Adipocyte (in vitro differentiated cells): ENCODE data around the gene ARHGAP21.

Experiments used
- DNase-seq: peaks from one replicate; pipeline ENCODE4 v3.0.0-alpha.2; 2015; ENCODE audit warnings: low read depth
- H3K27me3 ChIP-seq: replicated peaks from 2 replicates; pipeline ENCODE4 v1.7.0; 2013; ENCODE audit warnings: mild to moderate bottlenecking, low read length, moderate library complexity; ENCODE audit not compliant: control insufficient read depth, insufficient read depth
- H3K36me3 ChIP-seq: 2 replicates; pipeline ENCODE4 v1.7.0; 2013; ENCODE audit warnings: low read length, mild to moderate bottlenecking, moderate library complexity; ENCODE audit not compliant: control insufficient read depth, insufficient read depth, severe bottlenecking
- H3K4me1 ChIP-seq: 2 replicates; pipeline ENCODE4 v1.7.0; 2013; ENCODE audit warnings: mild to moderate bottlenecking, low read length, moderate library complexity; ENCODE audit not compliant: control insufficient read depth, insufficient read depth
- H3K4me3 ChIP-seq: 2 replicates; pipeline ENCODE4 v1.7.0; 2013; ENCODE audit warnings: mild to moderate bottlenecking, low read length, moderate library complexity
- H3K9ac ChIP-seq: 2 replicates; pipeline ENCODE4 v1.7.0; 2013; ENCODE audit warnings: mild to moderate bottlenecking, low read length, moderate library complexity
- H3K9me3 ChIP-seq: 2 replicates; pipeline ENCODE4 v1.7.0; 2013; ENCODE audit warnings: mild to moderate bottlenecking, low read length, moderate library complexity; ENCODE audit not compliant: control insufficient read depth

Gene ARHGAP21

DNA sequence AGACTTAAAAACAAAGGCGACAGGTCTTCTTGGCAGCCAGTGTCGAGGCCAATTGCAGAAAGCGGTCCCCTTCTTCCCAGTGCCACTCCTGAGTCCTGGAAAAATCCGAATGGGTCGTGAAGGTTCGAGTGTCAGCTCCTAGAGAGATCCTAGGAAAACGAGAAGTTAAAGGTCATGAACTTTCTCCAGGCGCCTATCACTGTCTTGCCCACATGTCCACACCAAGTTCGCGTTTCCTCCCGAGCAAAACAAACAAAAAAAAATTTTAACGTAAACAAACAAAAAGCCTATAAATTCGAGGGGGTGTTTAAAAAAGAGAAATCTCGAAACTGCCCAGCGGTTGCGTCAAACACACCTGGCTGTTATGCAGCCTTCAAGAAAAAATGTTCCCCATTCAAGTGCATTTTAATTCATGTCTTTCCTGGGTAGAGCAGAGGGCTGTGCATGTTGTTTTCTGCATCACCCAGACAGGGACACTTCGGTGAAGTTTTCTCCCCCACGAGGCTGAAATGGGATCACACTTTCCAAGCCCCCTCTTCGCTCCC lies 1.5 kb downstream of the ARHGAP21 start:
- peak overlapping the region; percentile 90 for H3K4me3 ChIP-seq
- no peaks in the 10 kb centered on the region for H3K27me3 ChIP-seq
- H3K4me1 ChIP-seq, result peaks cover 41% of the 10 kb centered on the region
- no peak for DNase-seq
- H3K9ac ChIP-seq, result peak overlapping the region; percentile 96
- peaks cover 5% of the 10 kb centered on the region for H3K36me3 ChIP-seq
- no peaks in the 10 kb centered on the region for H3K9me3 ChIP-seq

DNA sequence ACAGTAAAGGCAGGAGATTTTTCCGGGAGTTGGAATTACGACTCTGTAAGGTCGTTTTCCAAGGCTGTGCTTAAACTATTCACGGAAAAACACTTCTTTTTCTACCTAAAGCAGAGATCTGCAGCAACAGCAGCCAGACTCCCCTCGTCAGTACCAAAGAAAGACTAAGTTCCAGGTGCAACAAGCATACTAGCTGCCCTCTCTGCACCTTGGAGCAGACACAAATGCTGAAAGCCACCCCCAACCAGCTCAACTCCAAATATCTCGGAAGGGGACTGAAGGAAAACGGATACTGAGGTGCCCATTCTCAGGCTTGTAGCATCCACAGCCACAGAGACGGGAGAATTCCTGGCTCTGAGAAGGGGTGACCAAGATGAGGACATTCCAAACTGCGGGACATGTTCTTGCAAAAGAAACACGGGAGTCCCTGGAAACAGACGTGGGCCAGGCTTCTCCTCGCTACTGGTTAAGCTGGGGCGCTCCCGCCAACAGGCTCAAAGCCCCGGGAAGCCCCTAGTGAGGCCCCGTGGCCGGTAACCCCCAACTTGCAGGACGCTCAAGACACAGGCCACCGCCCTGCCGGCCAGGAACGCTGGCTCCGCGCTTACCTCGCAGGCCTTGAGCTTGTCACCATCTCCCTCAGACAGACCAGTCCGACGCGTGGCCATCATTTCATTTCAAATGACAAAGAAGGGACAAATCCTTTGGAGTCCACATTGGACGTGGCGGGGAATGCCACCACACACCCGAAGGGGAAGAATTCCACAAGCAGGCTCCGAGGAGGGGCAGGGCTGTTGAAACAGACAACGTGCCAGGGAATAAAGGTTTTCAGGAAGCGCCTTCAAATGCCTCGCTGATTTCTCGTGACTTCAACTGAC lies 2.2 kb downstream of the ARHGAP21 start:
- Histone ChIP-seq H3K9me3 (no peaks in the 10 kb centered on the region), H3K36me3 (peaks cover 5% of the 10 kb centered on the region), H3K27me3 (no peaks in the 10 kb centered on the region), H3K4me3 (peak overlapping the region; percentile 90), H3K4me1 (peaks cover 48% of the 10 kb centered on the region), H3K9ac (peak overlapping the region; percentile 96)
- peak; percentile 58 for DNase-seq

DNA sequence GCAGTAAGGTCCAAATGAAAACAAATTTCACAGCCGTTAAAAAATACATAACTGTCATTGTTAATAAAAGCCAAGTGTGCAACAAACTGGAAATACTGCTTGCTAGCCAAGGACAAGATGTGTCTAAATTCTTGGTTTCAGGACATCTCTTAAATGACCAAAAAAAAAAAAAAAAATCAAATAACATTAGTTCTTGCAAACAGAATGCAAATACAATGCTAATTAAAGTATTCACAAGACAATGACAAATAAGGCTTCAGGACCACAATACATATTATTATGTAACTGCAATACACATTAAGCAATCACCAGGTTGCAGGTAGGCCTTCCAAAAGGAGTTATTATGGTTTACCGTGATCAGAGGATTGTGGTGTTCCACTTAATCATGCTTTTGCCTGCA lies 3.6 kb downstream of the ARHGAP21 start:
- H3K4me3 ChIP-seq, result peak overlapping the region; percentile 90

DNA sequence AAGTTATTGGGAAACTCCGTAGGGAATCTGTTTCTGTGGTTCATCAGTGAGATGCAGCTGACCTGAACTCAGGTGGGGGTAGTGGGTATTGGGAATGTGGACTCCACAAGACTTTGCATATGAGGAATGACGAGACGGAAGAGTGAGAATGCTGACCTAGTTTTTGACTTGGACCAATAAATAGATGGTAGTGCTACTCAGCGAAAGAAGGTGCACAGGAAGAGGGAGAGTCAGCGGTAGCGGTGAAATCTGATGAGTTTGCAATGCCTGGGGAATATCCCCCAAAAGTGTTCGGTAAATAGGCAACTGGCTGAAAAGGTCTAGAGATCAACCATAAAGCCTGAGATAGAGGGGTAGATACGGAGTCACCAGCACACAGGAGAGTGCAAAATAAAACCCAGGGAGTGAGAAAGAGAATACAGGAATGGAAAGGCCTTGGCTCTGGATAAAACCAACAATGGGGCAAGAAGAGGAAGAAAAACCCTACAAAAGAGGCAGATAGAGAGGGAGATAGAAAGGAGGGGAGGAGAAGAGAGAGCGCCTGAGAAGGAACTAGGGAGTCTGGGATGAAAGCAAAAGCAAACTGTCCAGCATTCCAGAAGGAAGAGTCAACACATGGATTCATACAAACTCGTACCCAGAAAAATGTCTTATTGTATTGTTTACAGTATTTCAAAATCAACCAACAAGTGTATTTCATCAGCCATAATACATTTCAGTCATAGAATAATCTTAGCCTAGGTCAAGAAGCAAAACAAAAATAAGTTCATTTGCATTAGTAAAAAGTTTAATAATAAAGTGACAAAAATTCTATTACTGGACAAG lies 5.4 kb downstream of the ARHGAP21 start:
- H3K4me1 ChIP-seq, result peaks cover 71% of the 10 kb centered on the region
- no peaks in the 10 kb centered on the region for H3K9me3 ChIP-seq
- H3K27me3 ChIP-seq, result no peaks in the 10 kb centered on the region
- DNase-seq, result peak; percentile 92
- H3K9ac ChIP-seq, result peak overlapping the region; percentile 96
- peak overlapping the region; percentile 90 for H3K4me3 ChIP-seq
- H3K36me3 ChIP-seq, result peaks cover 5% of the 10 kb centered on the region

More for the DNA sequence above, 3.6 kb downstream of the ARHGAP21 start:
- H3K27me3 ChIP-seq, result no peaks in the 10 kb centered on the region
- H3K4me1 ChIP-seq, result peaks cover 58% of the 10 kb centered on the region
- H3K9me3 ChIP-seq, result no peaks in the 10 kb centered on the region
- peaks cover 5% of the 10 kb centered on the region for H3K36me3 ChIP-seq
- peak; percentile 37 for DNase-seq
- H3K9ac ChIP-seq, result peak overlapping the region; percentile 96

DNA sequence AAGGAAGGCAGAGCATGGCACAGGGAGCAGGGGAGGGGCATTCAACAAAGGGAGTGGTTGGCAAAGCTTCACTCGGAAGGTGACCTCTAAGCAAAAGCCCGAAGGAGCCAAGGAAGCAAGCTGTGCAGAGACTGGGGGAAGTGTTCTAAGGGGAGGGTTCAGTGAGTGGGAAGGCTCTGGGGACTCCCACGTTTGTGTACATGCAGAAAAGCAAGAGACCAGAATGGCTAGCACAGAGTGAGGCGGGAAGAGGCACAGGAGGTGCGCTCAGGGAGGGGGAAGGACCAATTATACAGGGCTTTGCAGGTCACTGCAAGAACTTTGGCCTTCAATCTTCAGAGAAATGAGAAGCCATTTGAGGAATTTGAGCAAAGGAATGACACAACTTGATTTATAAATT lies 7.4 kb downstream of the ARHGAP21 start:
- H3K27me3 ChIP-seq, result no peaks in the 10 kb centered on the region
- peak overlapping the region; percentile 5 for H3K4me3 ChIP-seq
- H3K36me3 ChIP-seq, result no peaks in the 10 kb centered on the region
- H3K9ac ChIP-seq, result no peak overlapping the region
- H3K4me1 ChIP-seq, result peaks cover 74% of the 10 kb centered on the region
- no peaks in the 10 kb centered on the region for H3K9me3 ChIP-seq
- DNase-seq, result no peak

DNA sequence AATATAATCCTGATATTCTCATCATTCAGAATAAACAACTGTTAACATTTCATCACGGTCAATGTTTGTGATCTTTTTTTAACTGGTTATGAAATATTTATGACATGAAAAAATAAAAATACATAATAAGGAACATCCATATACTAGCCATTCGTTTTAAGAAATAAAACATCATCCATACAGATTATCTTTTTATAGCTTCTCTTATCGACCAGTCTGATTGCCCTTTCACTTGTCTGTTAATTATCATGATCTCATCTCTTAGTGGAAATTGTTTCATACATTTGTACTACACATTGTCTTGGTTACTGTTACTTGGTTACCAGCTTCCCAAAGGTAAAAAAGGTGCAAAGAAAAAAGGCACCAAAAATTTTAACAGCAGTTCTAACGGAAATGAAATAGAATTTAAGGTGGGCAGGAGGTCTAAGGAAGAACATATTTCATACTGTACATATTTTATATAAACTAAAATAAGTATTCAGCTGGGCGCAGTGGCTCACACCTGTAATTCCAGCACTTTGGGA lies 8.4 kb downstream of the ARHGAP21 start:
- H3K9me3 ChIP-seq, result no peaks in the 10 kb centered on the region
- no peaks in the 10 kb centered on the region for H3K36me3 ChIP-seq
- H3K4me3 ChIP-seq, result no peak overlapping the region
- H3K4me1 ChIP-seq, result peaks cover 73% of the 10 kb centered on the region
- H3K27me3 ChIP-seq, result no peaks in the 10 kb centered on the region
- H3K9ac ChIP-seq, result no peak overlapping the region
- DNase-seq, result no peak

DNA sequence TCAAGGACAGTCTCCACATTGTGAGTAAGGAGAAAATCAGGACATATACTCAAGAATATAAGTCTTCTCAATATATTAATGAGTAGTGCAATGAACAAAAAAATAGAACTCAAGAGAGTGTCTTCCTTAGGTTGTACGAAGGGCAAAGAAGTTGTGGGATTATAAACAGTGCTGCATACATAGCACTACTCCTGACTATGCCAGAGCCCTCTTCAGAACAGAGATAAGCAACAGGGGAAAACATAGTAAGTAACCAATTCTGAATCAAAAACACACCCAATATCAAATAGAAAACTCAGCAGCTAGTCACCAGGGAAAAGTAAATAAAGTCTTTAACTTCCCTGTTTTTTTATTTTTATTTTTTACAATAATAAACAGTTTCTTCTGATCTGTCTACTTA lies 10.6 kb downstream of the ARHGAP21 start:
- no peak for DNase-seq
- Histone ChIP-seq H3K27me3 (no peaks in the 10 kb centered on the region), H3K4me3 (no peak overlapping the region), H3K9ac (no peak overlapping the region), H3K9me3 (no peaks in the 10 kb centered on the region), H3K4me1 (peaks cover 51% of the 10 kb centered on the region), H3K36me3 (no peaks in the 10 kb centered on the region)

DNA sequence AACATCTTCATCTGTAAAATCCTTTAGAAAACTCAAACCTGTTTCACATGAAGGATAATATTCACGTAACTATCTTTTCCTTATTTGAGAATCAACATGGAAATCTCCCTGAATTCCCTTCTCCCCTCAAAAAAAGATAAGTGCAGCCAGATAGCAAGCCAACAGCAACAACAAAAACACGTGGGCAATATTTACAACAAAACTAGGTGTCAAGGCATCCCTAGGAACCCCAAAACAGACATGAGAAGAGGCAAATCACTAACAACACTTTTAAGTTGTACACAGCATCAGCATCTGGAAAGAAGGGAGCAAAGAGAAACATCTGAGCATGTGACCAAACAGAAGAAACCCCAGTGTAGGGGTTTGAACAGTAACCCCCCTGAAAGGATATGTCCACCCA lies 12.2 kb downstream of the ARHGAP21 start:
- Histone ChIP-seq H3K9me3 (no peaks in the 10 kb centered on the region), H3K27me3 (no peaks in the 10 kb centered on the region), H3K9ac (no peak overlapping the region), H3K4me1 (peaks cover 43% of the 10 kb centered on the region), H3K36me3 (no peaks in the 10 kb centered on the region), H3K4me3 (no peak overlapping the region)
- DNase-seq, result no peak

DNA sequence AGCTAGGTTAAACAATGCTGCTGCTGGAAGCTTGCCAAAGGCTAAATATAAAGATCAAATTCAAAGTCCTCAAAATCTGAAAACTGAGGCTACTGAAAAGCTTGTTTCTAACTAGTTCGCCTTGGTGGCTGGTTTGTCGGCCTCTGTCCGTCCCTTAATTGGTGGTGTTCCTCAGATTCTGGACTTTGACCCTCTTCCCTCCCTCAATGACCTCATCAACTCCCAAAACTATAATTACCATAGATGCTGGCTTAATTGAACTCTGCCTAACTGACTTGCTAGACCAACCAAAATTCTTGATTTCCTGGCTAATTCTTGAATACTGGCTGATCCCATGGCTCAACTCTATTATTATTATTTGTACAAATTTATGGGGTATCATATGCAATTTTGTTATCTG lies 15.6 kb downstream of the ARHGAP21 start:
- Histone ChIP-seq H3K9ac (no peak overlapping the region), H3K4me3 (no peak overlapping the region), H3K27me3 (no peaks in the 10 kb centered on the region), H3K9me3 (no peaks in the 10 kb centered on the region), H3K36me3 (no peaks in the 10 kb centered on the region), H3K4me1 (peaks cover 42% of the 10 kb centered on the region)
- no peak for DNase-seq

DNA sequence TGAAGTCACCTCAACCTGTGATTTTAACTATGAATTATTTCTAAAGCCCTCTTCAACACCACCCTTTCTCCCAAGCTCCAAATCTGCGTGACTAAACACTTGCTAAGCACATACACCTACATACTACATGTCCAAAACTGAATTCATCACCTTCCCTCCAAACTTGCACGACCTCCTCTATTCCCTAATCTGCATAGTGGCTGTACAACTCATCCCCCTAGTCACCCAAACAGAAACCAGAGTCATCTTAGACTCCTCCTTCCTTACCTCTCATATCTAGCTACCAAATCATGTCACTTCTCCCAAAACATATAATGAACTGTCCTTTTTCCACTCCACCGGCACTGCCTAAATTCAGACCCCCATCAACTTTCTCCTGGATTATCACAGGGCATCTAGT lies 16.2 kb downstream of the ARHGAP21 start:
- H3K27me3 ChIP-seq, result no peaks in the 10 kb centered on the region
- H3K4me3 ChIP-seq, result no peak overlapping the region
- DNase-seq, result no peak
- no peaks in the 10 kb centered on the region for H3K9me3 ChIP-seq
- peaks cover 38% of the 10 kb centered on the region for H3K4me1 ChIP-seq
- H3K9ac ChIP-seq, result no peak overlapping the region
- H3K36me3 ChIP-seq, result no peaks in the 10 kb centered on the region
